Measurements from ENCODE around the gene ERP29.

Gene ERP29

DNA sequence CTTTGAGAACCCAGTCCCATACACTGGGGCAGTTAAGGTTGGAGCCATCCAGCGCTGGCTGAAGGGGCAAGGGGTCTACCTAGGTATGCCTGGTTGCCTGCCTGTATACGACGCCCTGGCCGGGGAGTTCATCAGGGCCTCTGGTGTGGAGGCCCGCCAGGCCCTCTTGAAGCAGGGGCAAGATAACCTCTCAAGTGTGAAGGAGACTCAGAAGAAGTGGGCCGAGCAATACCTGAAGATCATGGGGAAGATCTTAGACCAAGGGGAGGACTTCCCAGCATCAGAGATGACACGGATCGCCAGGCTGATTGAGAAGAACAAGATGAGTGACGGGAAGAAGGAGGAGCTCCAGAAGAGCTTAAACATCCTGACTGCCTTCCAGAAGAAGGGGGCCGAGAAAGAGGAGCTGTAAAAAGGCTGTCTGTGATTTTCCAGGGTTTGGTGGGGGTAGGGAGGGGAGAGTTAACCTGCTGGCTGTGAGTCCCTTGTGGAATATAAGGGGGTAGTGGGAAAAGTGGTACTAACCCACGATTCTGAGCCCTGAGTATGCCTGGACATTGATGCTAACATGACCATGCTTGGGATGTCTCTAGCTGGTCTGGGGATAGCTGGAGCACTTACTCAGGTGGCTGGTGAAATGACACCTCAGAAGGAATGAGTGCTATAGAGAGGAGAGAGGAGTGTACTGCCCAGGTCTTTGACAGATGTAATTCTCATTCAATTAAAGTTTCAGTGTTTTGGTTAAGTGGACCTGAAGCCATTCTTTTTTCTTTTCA is 9.2 kb downstream of the ERP29 start:
- TF ChIP-seq, protein P1, sequence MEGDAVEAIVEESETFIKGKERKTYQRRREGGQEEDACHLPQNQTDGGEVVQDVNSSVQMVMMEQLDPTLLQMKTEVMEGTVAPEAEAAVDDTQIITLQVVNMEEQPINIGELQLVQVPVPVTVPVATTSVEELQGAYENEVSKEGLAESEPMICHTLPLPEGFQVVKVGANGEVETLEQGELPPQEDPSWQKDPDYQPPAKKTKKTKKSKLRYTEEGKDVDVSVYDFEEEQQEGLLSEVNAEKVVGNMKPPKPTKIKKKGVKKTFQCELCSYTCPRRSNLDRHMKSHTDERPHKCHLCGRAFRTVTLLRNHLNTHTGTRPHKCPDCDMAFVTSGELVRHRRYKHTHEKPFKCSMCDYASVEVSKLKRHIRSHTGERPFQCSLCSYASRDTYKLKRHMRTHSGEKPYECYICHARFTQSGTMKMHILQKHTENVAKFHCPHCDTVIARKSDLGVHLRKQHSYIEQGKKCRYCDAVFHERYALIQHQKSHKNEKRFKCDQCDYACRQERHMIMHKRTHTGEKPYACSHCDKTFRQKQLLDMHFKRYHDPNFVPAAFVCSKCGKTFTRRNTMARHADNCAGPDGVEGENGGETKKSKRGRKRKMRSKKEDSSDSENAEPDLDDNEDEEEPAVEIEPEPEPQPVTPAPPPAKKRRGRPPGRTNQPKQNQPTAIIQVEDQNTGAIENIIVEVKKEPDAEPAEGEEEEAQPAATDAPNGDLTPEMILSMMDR (IDR thresholded peaks at IDR 0.05; ENCODE audit: low read depth, low read length, missing control alignments), result no peak
- no peak for DNase-seq (ENCODE audit: low read depth)
- H3K4me3 ChIP-seq (ENCODE audit: low read depth, low read length), result no peak overlapping the region

DNA sequence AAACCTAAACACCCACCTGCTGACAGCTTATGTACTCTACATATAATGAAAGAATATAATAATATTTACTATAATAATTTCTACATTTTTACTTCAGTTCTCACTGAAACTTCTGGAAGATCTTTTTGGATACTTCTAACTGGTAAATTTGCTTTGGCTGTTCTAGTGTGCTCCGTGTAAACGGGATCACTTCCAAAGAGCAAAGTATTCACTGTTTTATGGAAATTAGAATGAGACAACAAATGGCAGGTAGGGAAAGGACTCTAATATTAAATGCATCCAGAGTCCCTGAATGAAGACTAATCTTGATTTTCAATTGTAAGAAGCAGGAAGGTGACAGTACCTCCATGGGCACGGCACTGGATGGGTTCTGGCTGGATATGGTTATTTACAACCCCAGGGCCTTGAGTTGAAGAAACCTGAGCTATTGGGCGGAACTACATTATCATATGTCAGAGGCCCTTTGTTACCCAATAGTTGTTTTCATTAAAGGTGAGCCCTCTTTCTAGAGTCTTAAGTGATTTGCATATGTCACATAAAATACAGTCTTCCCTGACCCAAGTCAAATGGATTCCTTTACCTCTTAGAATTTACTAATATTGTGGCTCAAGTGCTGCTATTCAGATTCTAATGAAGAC is 10.7 kb downstream of the ERP29 start:
- TF ChIP-seq, protein P1 (IDR thresholded peaks at IDR 0.05; ENCODE audit: low read depth, low read length, missing control alignments), result no peak
- no peak overlapping the region for H3K4me3 ChIP-seq (ENCODE audit: low read depth, low read length)
- no peak for DNase-seq (ENCODE audit: low read depth)

GRCh38 chr12:112025808-112026375 is 12.7 kb downstream of the ERP29 start:
- DNase-seq (ENCODE audit: low read depth), result no peak
- no peak overlapping the region for H3K4me3 ChIP-seq (ENCODE audit: low read depth, low read length)
- TF ChIP-seq, protein P1 (IDR thresholded peaks at IDR 0.05; ENCODE audit: low read depth, low read length, missing control alignments), result no peak

DNA sequence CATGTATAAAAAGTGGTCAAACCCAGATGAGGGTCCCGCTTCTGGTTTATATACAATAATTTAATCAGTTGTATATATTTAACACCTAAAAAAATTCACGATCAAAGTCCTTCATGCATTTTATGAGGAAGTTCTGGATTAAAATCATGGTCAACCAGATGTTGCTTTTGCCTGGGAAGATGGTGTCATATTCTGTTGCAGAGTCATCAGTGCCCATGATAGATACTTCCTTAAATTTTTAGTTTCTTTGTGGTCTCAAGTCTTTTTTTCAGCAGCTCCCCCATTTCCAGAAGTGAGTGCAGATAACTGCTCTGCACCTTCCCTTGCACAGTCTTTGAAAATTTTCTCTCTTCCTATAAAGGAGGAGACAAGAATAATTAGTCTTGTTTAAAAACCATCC is 16.1 kb downstream of the ERP29 start:
- no peak for DNase-seq (ENCODE audit: low read depth)
- TF ChIP-seq, protein P1 (IDR thresholded peaks at IDR 0.05; ENCODE audit: low read depth, low read length, missing control alignments), result no peak
- H3K4me3 ChIP-seq (ENCODE audit: low read depth, low read length), result no peak overlapping the region

DNA sequence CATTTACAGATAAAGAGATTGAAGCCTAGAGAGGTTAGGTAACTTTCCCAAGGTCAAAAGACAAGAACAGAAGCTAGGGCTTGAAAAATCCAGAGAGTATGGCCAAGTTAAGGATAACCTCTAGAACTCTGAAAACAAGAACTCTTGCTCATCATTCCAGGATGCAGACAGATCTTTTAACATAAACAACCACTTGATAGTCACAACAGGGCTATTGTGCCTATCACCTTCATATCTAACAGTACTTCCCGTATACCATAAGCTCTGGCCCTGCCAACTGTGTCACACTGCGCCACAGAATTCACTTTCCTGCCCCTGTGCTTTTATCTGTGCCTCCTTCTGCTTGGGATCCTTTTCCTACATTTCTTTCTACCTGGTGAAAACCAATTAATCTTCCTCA is 18.2 kb downstream of the ERP29 start:
- H3K4me3 ChIP-seq (ENCODE audit: low read depth, low read length), result no peak overlapping the region
- DNase-seq (ENCODE audit: low read depth), result no peak
- TF ChIP-seq, protein P1 (IDR thresholded peaks at IDR 0.05; ENCODE audit: low read depth, low read length, missing control alignments), result no peak

DNA sequence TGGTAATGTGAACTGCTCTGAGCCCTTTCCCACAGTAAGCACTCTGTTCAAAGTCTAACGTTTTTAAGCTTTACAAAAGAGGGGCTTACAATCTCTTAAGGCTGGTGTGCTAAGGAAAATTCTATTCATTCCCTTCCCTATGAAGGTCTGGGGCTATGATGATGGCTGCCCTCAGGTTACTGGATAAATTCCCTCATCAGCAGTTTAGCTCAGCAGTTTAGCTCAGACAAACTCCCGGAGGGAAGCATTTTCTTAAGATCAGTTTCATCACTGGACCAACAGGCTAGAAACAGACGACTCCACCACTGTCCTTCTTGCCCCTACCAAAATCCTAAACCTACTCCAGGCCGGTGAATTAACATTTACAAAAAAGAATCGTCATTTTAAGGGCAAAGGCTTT is 19.1 kb downstream of the ERP29 start:
- DNase-seq (ENCODE audit: low read depth), result no peak
- TF ChIP-seq, protein P1 (IDR thresholded peaks at IDR 0.05; ENCODE audit: low read depth, low read length, missing control alignments), result no peak
- no peak overlapping the region for H3K4me3 ChIP-seq (ENCODE audit: low read depth, low read length)

All from GM12864 (cell line).